Adrenal gland (tissue), 19 donors: ENCODE results near the gene SPC25. TPM values are rescaled to one million over a fixed set of nuclear protein-coding genes. Genes with fewer than 3 reads are reported as not detected.

Source experiments
- DNase-seq, 7 donors: peaks; one replicate each; pipeline ENCODE4 v3.0.0-alpha.2; 2019 to 2020
- H3K27ac ChIP-seq, 5 donors: fragments of 200-600 bp; sonication (generic) in 4 of 5; 1 replicate in 3 of 5; 2 replicates in 2 of 5; pipeline versions ENCODE4 v1.5.1 to v1.8.0; 2016 to 2020; ENCODE audit warnings: mild to moderate bottlenecking in 1 of 5
- H3K27me3 ChIP-seq: fragments of 200-600 bp; 2 replicates; pipeline ENCODE4 v1.8.0; 2021
- H3K36me3 ChIP-seq, 2 donors: fragments of 200-600 bp; replicated peaks in 1 of 2; 1 replicate in 1 of 2; 2 replicates in 1 of 2; pipeline versions ENCODE4 v1.5.1 to v1.8.0; 2018 to 2022
- H3K4me1 ChIP-seq, 2 donors: fragments of 200-600 bp; replicated peaks in 1 of 2; 1 replicate in 1 of 2; 2 replicates in 1 of 2; pipeline versions ENCODE4 v1.5.1 to v1.8.0; 2018 to 2021
- H3K4me3 ChIP-seq, 4 donors: fragments of 200-600 bp; sonication (generic) in 3 of 4; one replicate each; pipeline ENCODE4 v1.5.1; 2016 to 2018
- H3K9me3 ChIP-seq, 3 donors: fragments of 200-600 bp; sonication (generic) in 1 of 3; replicated peaks in 1 of 3; 1 replicate in 2 of 3; 2 replicates in 1 of 3; pipeline versions ENCODE4 v1.5.1 to v1.8.0; 2016 to 2021
- POLR2A ChIP-seq, 2 donors: fragments of 450-650 bp; IDR thresholded peaks; one replicate each; pipeline ENCODE4 v1.6.1; 2017; ENCODE audit warnings: antibody characterized with exemption in 2 of 2, mild to moderate bottlenecking in 2 of 2, moderate library complexity in 1 of 2
- WGBS, 4 donors: extraction: QIAGEN DNeasy Blood & Tissue Kit in 2 of 4; methylation state at CpG; one replicate each; pipeline versions ENCODE4 v1.1.5 to v1.1.7; 2013 to 2017; 5-methylcytosine and 5-hydroxymethylcytosine counted together
- intact Hi-C, 2 donors: fragments of 100-400 bp; cut with DNase I; formaldehyde crosslinking; loops; one replicate each; pipeline versions ENCODE4 v1.14.1 to v1.15.0; 2022 to 2023
- long read RNA-seq, 10 donors: library from polyadenylated mRNA in 3 of 10; unstranded in 2 of 10; stranded (forward) in 1 of 10; transcript quantifications; one replicate each; pipeline ENCODE4 v2.0.0 and lab custom pipeline, GENCODE V29; 2021 to 2026
- polyA plus RNA-seq, 3 donors: library from polyadenylated mRNA; stranded (reverse); fragments of 200-250 nt in 2 of 3; fragments of 350-450 nt in 1 of 3; fragmentation: Illumina TruSeq in 1 of 3; extraction: RNeasy Lipid Tissue Mini Kit (QIAGEN cat#74804) in 1 of 3; gene quantifications; one replicate each; pipeline ENCODE4 v1.2.3, GENCODE V29; 2013 to 2014
- total RNA-seq, 9 donors: library from RNA; depleted of rRNA in 4 of 9; stranded (reverse); fragments of >200 nt in 4 of 9; fragments of 120-200 nt in 1 of 9; fragmentation: NEBNext Ultra II Directional in 1 of 9; extraction: Animal tissue kit (Norgen Biotek cat#: 25700) in 1 of 9; gene quantifications; one replicate each; pipeline versions ENCODE4 v1.1.0 to v1.2.4, GENCODE V29; 2013 to 2023
- TF ChIP-seq, protein P1 (sequence below), 6 experiments: fragments of 450-650 bp in 4 of 6; fragments of 200-600 bp in 2 of 6; sonication (generic) in 1 of 6; IDR thresholded peaks; 1 replicate in 5 of 6; 2 replicates in 1 of 6; pipeline versions ENCODE4 v1.5.1 to v1.8.0; 2016 to 2021; ENCODE audit warnings: antibody characterized with exemption in 6 of 6, mild to moderate bottlenecking in 2 of 6, moderate library complexity in 1 of 6
- donor health status: healthy with polysubstance abuse.
- donor health status: Bipolar disorder and iron deficiency.
- donor health status: DM: yes; HTN: yes; CAD: no.
- donor health status: DM: no; HTN: no; CAD: no.
- donor health status: DM: no; HTN: no; CAD: no.
- donor health status: DM: yes; HTN: yes; CAD: no.

Gene SPC25, protein sequence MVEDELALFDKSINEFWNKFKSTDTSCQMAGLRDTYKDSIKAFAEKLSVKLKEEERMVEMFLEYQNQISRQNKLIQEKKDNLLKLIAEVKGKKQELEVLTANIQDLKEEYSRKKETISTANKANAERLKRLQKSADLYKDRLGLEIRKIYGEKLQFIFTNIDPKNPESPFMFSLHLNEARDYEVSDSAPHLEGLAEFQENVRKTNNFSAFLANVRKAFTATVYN
- total RNA-seq: 1 to 10 TPM in 4 of 9 donors, under 1 TPM in 3, not detected in 2; 0.38 to 8.6 (median 1.7) TPM
- polyA plus RNA-seq: 1 to 10 TPM in 1 of 3 donors, under 1 TPM in 2; 0.71 to 1.9 (median 0.97) TPM
- long read RNA-seq, donor 1, transcript SPC25-201 (7 exons, 1,354 nt): major isoform, 6 of 6 reads
- long read RNA-seq, donor 1, partial matches to known transcripts: 0 of 6 reads
- long read RNA-seq, donor 1, other reads (novel, unspliced or antisense): 0 of 6 reads
- long read RNA-seq, donor 2, partial matches to known transcripts: 72 of 92 reads
- long read RNA-seq, donor 2, other reads (novel, unspliced or antisense): 17 of 92 reads
- long read RNA-seq, donor 3, partial matches to known transcripts: 40 of 57 reads
- long read RNA-seq, donor 3, other reads (novel, unspliced or antisense): 16 of 57 reads
- long read RNA-seq, donor 4: 0 reads
- long read RNA-seq, donor 5, partial matches to known transcripts: 0 of 1 reads
- long read RNA-seq, donor 5, other reads (novel, unspliced or antisense): 1 of 1 reads
- long read RNA-seq, donor 6: 0 reads
- long read RNA-seq, donor 7, partial matches to known transcripts: 0 of 3 reads
- long read RNA-seq, donor 7, other reads (novel, unspliced or antisense): 0 of 3 reads
- long read RNA-seq, donor 8, partial matches to known transcripts: 14 of 18 reads
- long read RNA-seq, donor 8, other reads (novel, unspliced or antisense): 0 of 18 reads
- long read RNA-seq, donor 9, partial matches to known transcripts: 119 of 123 reads
- long read RNA-seq, donor 9, other reads (novel, unspliced or antisense): 0 of 123 reads
- long read RNA-seq, donor 10, partial matches to known transcripts: 0 of 1 reads
- long read RNA-seq, donor 10, other reads (novel, unspliced or antisense): 0 of 1 reads

DNA sequence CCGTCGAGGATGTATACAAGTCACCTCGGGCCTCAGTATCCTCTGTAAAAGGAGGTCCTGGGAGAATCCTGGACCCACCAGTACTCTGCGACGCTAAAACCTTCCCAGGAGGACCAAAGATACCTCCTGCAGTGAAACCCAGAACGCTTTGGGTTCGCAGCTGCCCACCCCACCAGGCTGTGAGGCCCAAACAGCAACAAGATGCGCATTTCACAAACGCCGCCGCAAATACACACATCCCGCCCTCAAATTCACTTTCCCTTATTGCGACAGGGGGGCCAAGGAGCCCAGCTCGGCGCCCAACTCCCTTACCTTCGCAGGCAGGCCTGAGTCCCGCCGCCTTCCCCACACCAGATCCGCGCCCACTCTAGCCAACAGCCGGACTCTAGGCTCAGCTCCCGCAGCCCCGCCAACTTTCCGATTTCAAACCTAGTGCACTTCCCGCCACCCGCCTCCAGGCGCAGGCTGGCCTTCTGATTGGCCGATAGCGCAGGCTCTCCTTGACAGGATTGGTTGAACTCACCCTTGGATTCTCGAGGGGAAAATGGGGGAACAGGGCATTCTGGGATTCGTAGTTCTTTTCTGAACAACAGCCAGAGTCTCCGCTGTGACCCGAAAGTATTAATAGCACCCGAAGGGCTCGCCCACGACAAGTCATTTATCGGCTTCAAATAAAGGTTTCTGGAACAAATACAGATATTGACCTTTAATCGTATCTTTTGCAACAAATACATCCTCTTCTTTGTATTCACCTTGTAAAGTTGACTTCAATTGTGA lies at the start of gene SPC25:
Gene SPC25, minus strand, starts transcription at position 425 of the 777 bp plus-strand sequence. CDS start 911 bp downstream, outside the sequence.
- Histone ChIP-seq H3K36me3 (no peaks in the 10 kb centered on the region), H3K9me3 (no peaks in the 10 kb centered on the region), H3K4me1 (peaks cover 0 to 6% of the 10 kb centered on the region in 2 donors), H3K4me3 (peak within 1 kb of the TSS in 2 of 4 donors; percentile 44 to 48), H3K27ac (no peak within 1 kb of the TSS), H3K27me3 (no peaks in the 10 kb centered on the region)
- intact Hi-C loops: no loop called here
- 1% methylated on average over 28 to 38 of the region's 38 CpGs for WGBS, 4 donors
- no peak for TF ChIP-seq POLR2A (IDR thresholded peaks at IDR 0.05)
- TF ChIP-seq, protein P1, sequence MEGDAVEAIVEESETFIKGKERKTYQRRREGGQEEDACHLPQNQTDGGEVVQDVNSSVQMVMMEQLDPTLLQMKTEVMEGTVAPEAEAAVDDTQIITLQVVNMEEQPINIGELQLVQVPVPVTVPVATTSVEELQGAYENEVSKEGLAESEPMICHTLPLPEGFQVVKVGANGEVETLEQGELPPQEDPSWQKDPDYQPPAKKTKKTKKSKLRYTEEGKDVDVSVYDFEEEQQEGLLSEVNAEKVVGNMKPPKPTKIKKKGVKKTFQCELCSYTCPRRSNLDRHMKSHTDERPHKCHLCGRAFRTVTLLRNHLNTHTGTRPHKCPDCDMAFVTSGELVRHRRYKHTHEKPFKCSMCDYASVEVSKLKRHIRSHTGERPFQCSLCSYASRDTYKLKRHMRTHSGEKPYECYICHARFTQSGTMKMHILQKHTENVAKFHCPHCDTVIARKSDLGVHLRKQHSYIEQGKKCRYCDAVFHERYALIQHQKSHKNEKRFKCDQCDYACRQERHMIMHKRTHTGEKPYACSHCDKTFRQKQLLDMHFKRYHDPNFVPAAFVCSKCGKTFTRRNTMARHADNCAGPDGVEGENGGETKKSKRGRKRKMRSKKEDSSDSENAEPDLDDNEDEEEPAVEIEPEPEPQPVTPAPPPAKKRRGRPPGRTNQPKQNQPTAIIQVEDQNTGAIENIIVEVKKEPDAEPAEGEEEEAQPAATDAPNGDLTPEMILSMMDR (IDR thresholded peaks at IDR 0.05): peak in 2 of 6 experiments; percentile 39 to 46
- DNase-seq: peak; percentile 87 to 94 (median 91)

DNA sequence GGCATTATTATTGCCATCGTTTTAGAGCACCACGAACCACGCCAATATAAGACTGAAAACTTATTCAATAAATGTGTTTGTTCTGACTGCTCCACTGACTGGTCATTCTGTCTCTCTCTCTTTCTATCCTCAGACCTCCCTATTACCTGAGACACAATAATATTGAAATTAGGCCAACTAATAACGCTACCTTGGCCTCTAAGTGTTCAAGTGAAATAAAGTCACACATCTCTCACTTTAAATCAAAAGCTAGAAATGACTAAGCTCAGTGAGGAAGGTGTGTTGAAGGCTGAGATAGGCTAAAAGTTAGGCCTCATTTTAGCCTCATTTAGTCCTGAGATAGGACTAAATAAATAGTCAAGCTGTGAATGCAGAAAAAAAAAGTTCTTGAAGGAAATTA lies 49.7 kb upstream of the SPC25 start:
- H3K27ac ChIP-seq: no peak overlapping the region
- no peak for TF ChIP-seq POLR2A (IDR thresholded peaks at IDR 0.05)
- TF ChIP-seq, protein P1 (IDR thresholded peaks at IDR 0.05): no peak
- no peaks in the 10 kb centered on the region for H3K9me3 ChIP-seq
- no peaks in the 10 kb centered on the region for H3K27me3 ChIP-seq
- intact Hi-C loops: no loop called here
- DNase-seq: no peak
- H3K4me3 ChIP-seq: no peak overlapping the region
- H3K4me1 ChIP-seq: no peaks in the 10 kb centered on the region
- 85 to 93% (median 89%) methylated on average over 4 of the region's 4 CpGs for WGBS, 4 donors
- H3K36me3 ChIP-seq: no peaks in the 10 kb centered on the region

DNA sequence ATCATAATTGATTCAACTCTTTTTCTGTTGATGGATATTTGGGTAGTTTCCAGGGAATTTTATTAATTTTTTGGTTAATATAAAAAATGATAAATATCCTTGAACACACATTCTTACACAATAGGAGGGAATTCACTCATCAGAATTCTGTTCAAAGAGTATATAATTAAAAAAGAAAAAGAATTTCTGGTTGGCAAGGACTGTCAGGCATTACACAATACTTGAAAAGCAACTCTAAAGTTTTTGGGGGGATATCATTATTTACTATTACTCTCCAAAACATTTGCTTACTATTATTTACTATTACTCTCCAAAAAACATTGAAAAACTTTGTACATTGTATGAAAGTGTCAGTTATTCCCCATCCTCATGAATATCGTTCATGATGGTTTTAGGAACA lies 48.8 kb upstream of the SPC25 start:
- Histone ChIP-seq H3K9me3 (no peaks in the 10 kb centered on the region), H3K27ac (no peak overlapping the region), H3K27me3 (no peaks in the 10 kb centered on the region), H3K36me3 (no peaks in the 10 kb centered on the region), H3K4me1 (no peaks in the 10 kb centered on the region), H3K4me3 (no peak overlapping the region)
- DNase-seq: no peak
- no peak for TF ChIP-seq POLR2A (IDR thresholded peaks at IDR 0.05)
- TF ChIP-seq, protein P1 (IDR thresholded peaks at IDR 0.05): no peak
- WGBS, 4 donors: 91 to 94% (median 93%) methylated on average over 1 of the region's 1 CpG
- intact Hi-C loops: no loop called here
